SK-N-SH treated with all-trans-retinoic acid at 6 μM for 48 hours (cell line): ENCODE data around the gene SMTNL1.

ENCODE experiments used
- ATAC-seq: fragments of 200-7000 bp; cut with Tn5 transposase; 3 replicates; pipeline ENCODE4 v1.9.1; 2020; ENCODE audit warnings: mild to moderate bottlenecking, moderate library complexity
- CSDC2 ChIP-seq: fragments of 250-450 bp; sonication (Bioruptor Pico); IDR thresholded peaks from 2 replicates; pipeline ENCODE4 v1.5.0; 2020; ENCODE audit warnings: mild to moderate bottlenecking, moderate library complexity
- GLIS3 ChIP-seq: fragments of 250-450 bp; sonication (Bioruptor Pico); IDR thresholded peaks from 2 replicates; pipeline ENCODE4 v1.5.0; 2020; ENCODE audit warnings: mild to moderate bottlenecking, moderate library complexity
- ISL1 ChIP-seq: fragments of 250-450 bp; sonication (Bioruptor Pico); IDR thresholded peaks from 2 replicates; pipeline ENCODE4 v2.1.2; 2022; ENCODE audit warnings: mild to moderate bottlenecking, moderate library complexity
- OSR1 ChIP-seq: fragments of 250-450 bp; sonication (Bioruptor Pico); IDR thresholded peaks from 2 replicates; pipeline ENCODE4 v1.8.0; 2022; ENCODE audit warnings: moderate library complexity, mild to moderate bottlenecking, inconsistent platforms
- TCF4 ChIP-seq: fragments of 250-450 bp; sonication (Bioruptor Pico); IDR thresholded peaks from 2 replicates; pipeline ENCODE4 v1.8.0; 2021; ENCODE audit warnings: mild to moderate bottlenecking, moderate library complexity, borderline replicate concordance
- ZFP3 ChIP-seq: fragments of 250-450 bp; sonication (Bioruptor Pico); IDR thresholded peaks from 2 replicates; pipeline ENCODE4 v1.5.0; 2020; ENCODE audit warnings: mild to moderate bottlenecking, moderate library complexity
- ZNF70 ChIP-seq: fragments of 450-650 bp; formaldehyde crosslinking; IDR thresholded peaks from 2 replicates; pipeline ENCODE4 v1.5.0; 2020; ENCODE audit warnings: mild to moderate bottlenecking, moderate library complexity
- ZNF8 ChIP-seq: fragments of 450-650 bp; formaldehyde crosslinking; IDR thresholded peaks from 2 replicates; pipeline ENCODE4 v1.5.0; 2020; ENCODE audit warnings: mild to moderate bottlenecking, moderate library complexity
- TF ChIP-seq, protein P1 (sequence below): fragments of 250-450 bp; sonication (Bioruptor Pico); IDR thresholded peaks from 2 replicates; pipeline ENCODE4 v1.8.0; 2020; ENCODE audit warnings: mild to moderate bottlenecking, moderate library complexity, borderline replicate concordance
- TF ChIP-seq, protein P2 (sequence below): fragments of 250-450 bp; sonication (Bioruptor Pico); IDR thresholded peaks from 2 replicates; pipeline ENCODE4 v1.5.1; 2020; ENCODE audit warnings: low read depth, mild to moderate bottlenecking, moderate library complexity
- TF ChIP-seq, protein P3 (sequence below): fragments of 250-450 bp; sonication (Bioruptor Pico); IDR thresholded peaks from 2 replicates; pipeline ENCODE4 v1.5.0; 2020; ENCODE audit warnings: mild to moderate bottlenecking, moderate library complexity
- TF ChIP-seq, protein P4 (sequence below): fragments of 250-450 bp; sonication (Bioruptor Pico); IDR thresholded peaks from 2 replicates; pipeline ENCODE4 v1.8.0; 2021; ENCODE audit warnings: low read depth, mild to moderate bottlenecking, moderate library complexity, borderline replicate concordance
- TF ChIP-seq, protein P5 (sequence below): fragments of 250-450 bp; sonication (Bioruptor Pico); IDR thresholded peaks from 2 replicates; pipeline ENCODE4 v1.5.1; 2021; ENCODE audit warnings: mild to moderate bottlenecking, moderate library complexity

Gene SMTNL1

DNA sequence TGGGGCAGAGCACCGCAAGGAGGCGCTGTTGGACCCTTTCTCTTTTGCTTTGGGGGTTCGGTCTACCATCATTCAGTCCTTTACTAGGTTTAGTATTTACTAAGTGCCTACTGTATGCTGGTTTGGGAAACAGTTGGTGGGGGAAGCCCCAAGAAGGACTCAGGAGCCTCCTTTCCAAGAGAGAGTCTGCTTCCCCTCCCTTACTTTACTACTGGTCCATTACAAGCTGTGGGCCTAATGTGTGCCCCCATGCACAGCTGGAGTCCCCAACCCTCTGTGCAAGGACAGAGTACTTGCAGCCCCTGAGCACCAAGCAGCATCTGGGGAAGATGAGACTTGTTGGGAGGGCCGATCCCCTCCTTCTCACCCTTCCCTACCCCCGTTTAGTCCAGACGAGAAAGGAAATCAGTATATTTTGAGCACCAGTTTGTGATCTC is 31.0 kb downstream of the SMTNL1 start (continued):
- TF ChIP-seq ZNF8 (no peak), ZNF70 (CRISPR knock-in tag) (no peak), OSR1 (CRISPR knock-in tag) (no peak)
- TF ChIP-seq, protein P1, sequence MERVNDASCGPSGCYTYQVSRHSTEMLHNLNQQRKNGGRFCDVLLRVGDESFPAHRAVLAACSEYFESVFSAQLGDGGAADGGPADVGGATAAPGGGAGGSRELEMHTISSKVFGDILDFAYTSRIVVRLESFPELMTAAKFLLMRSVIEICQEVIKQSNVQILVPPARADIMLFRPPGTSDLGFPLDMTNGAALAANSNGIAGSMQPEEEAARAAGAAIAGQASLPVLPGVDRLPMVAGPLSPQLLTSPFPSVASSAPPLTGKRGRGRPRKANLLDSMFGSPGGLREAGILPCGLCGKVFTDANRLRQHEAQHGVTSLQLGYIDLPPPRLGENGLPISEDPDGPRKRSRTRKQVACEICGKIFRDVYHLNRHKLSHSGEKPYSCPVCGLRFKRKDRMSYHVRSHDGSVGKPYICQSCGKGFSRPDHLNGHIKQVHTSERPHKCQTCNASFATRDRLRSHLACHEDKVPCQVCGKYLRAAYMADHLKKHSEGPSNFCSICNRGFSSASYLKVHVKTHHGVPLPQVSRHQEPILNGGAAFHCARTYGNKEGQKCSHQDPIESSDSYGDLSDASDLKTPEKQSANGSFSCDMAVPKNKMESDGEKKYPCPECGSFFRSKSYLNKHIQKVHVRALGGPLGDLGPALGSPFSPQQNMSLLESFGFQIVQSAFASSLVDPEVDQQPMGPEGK (CRISPR knock-in tag), result no peak

DNA sequence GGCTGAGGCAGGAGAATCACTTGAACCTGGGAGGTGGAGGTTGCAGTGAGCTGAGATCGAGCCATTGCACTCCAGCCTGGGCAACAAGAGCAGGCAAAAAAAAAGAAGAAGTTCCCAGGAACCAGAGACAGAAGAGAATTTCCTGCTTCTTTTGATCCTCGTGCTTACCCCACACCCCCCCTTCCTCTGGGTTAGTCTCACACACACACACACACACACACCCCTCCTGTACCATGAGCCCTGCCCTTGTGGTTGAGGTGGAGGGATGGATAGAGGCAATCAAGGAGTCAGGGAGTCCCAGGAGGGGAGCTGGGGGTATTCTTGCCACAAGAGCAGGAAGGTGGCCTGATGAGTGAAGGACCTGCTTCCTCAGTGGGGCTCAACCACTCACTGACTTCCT is 34.2 kb downstream of the SMTNL1 start:
- TF ChIP-seq CSDC2 (CRISPR knock-in tag) (no peak), ISL1 (CRISPR knock-in tag) (no peak), ZFP3 (CRISPR knock-in tag) (no peak), OSR1 (CRISPR knock-in tag) (no peak), GLIS3 (CRISPR knock-in tag) (no peak)
- TF ChIP-seq, protein P2, sequence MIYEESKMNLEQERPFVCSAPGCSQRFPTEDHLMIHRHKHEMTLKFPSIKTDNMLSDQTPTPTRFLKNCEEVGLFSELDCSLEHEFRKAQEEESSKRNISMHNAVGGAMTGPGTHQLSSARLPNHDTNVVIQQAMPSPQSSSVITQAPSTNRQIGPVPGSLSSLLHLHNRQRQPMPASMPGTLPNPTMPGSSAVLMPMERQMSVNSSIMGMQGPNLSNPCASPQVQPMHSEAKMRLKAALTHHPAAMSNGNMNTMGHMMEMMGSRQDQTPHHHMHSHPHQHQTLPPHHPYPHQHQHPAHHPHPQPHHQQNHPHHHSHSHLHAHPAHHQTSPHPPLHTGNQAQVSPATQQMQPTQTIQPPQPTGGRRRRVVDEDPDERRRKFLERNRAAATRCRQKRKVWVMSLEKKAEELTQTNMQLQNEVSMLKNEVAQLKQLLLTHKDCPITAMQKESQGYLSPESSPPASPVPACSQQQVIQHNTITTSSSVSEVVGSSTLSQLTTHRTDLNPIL (CRISPR knock-in tag), result no peak
- TF ChIP-seq, protein P1 (CRISPR knock-in tag), result no peak
- TF ChIP-seq, protein P3, sequence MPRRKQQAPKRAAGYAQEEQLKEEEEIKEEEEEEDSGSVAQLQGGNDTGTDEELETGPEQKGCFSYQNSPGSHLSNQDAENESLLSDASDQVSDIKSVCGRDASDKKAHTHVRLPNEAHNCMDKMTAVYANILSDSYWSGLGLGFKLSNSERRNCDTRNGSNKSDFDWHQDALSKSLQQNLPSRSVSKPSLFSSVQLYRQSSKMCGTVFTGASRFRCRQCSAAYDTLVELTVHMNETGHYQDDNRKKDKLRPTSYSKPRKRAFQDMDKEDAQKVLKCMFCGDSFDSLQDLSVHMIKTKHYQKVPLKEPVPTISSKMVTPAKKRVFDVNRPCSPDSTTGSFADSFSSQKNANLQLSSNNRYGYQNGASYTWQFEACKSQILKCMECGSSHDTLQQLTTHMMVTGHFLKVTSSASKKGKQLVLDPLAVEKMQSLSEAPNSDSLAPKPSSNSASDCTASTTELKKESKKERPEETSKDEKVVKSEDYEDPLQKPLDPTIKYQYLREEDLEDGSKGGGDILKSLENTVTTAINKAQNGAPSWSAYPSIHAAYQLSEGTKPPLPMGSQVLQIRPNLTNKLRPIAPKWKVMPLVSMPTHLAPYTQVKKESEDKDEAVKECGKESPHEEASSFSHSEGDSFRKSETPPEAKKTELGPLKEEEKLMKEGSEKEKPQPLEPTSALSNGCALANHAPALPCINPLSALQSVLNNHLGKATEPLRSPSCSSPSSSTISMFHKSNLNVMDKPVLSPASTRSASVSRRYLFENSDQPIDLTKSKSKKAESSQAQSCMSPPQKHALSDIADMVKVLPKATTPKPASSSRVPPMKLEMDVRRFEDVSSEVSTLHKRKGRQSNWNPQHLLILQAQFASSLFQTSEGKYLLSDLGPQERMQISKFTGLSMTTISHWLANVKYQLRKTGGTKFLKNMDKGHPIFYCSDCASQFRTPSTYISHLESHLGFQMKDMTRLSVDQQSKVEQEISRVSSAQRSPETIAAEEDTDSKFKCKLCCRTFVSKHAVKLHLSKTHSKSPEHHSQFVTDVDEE (CRISPR knock-in tag), result no peak
- TF ChIP-seq, protein P4, sequence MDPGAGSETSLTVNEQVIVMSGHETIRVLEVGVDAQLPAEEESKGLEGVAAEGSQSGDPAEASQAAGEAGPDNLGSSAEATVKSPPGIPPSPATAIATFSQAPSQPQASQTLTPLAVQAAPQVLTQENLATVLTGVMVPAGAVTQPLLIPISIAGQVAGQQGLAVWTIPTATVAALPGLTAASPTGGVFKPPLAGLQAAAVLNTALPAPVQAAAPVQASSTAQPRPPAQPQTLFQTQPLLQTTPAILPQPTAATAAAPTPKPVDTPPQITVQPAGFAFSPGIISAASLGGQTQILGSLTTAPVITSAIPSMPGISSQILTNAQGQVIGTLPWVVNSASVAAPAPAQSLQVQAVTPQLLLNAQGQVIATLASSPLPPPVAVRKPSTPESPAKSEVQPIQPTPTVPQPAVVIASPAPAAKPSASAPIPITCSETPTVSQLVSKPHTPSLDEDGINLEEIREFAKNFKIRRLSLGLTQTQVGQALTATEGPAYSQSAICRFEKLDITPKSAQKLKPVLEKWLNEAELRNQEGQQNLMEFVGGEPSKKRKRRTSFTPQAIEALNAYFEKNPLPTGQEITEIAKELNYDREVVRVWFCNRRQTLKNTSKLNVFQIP (CRISPR knock-in tag), result no peak
- no peak for ATAC-seq

DNA sequence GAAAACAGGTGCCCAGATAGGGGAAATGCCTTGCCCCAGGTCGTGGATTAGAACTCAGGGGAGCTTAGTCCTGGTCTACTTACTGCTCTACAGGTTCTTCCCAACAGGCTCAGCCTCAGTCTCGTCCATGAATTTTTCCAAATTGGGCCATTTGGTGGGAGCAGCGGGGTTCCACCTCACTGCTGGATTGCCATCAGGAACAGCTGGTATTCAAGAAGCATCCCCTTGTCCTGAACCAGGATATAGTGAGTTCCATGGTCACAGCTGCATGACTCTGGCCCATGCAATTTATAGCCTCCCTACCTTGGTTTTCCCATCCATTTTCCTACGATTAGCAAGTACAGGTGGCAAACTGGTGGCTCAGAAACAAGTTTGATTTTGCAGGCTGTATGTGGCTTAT is 36.7 kb downstream of the SMTNL1 start:
- ATAC-seq, result no peak
- no peak for TF ChIP-seq TCF4 (CRISPR knock-in tag)
- TF ChIP-seq, protein P4 (CRISPR knock-in tag), result no peak
- no peak for TF ChIP-seq ZNF8
- TF ChIP-seq, all 23 proteins: peak for 0

DNA sequence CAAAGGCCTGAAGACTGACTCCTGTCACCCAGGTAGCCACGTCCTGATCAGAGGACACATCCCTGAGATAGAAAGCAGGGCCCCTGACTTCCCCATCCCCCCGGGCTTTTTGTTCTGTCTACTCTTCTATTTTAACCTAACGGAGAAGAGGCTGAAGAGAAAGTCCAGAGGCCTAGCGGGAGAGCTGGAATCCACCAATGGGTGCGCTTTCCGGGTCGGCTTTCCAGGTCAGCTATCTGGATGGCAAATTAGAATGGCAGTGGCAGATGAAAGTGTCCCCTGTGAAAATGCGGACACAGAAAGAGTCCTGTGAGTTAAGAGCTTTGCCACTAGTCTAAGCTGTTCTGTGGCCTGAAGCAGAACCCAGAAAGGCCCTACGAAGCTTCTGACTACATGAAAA is 46.9 kb downstream of the SMTNL1 start:
- TF ChIP-seq OSR1 (CRISPR knock-in tag), result no peak
- TF ChIP-seq, protein P5, sequence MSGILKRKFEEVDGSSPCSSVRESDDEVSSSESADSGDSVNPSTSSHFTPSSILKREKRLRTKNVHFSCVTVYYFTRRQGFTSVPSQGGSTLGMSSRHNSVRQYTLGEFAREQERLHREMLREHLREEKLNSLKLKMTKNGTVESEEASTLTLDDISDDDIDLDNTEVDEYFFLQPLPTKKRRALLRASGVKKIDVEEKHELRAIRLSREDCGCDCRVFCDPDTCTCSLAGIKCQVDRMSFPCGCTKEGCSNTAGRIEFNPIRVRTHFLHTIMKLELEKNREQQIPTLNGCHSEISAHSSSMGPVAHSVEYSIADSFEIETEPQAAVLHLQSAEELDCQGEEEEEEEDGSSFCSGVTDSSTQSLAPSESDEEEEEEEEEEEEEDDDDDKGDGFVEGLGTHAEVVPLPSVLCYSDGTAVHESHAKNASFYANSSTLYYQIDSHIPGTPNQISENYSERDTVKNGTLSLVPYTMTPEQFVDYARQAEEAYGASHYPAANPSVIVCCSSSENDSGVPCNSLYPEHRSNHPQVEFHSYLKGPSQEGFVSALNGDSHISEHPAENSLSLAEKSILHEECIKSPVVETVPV (CRISPR knock-in tag), result no peak
- TF ChIP-seq ZNF8, result no peak
- TF ChIP-seq, protein P1 (CRISPR knock-in tag), result no peak
- TF ChIP-seq, all 23 proteins: peak for 0
- no peak for ATAC-seq
